ENCODE data around the gene GXYLT1. TPM values are rescaled to one million over a fixed set of nuclear protein-coding genes. Genes with fewer than 3 reads are reported as not detected.

The GXYLT1 gene
- total and polyA plus RNA-seq, 2 of the 13 experiments (the other 11 are each of a cell fraction or from before 2014, with no cell fraction given), result 7.8 to 17.0 TPM

- TF ChIP-seq ZNF646 (CRISPR knock-in tag; IDR thresholded peaks at IDR 0.05), result peak; percentile 81
- no peak for TF ChIP-seq ZNF747 (CRISPR knock-in tag; IDR thresholded peaks at IDR 0.05; ENCODE audit: borderline replicate concordance)
- 0 out of 2 replicates have a peak, but pooled peaks have one; percentile 36 for TF ChIP-seq KLF12 (CRISPR knock-in tag; IDR thresholded peaks at IDR 0.05; ENCODE audit: borderline replicate concordance)
- TF ChIP-seq ZZZ3 (CRISPR knock-in tag; IDR thresholded peaks at IDR 0.05; ENCODE audit: borderline replicate concordance), result no peak
- TF ChIP-seq ZBTB3 (CRISPR knock-in tag; IDR thresholded peaks at IDR 0.05; ENCODE audit: borderline replicate concordance, low read depth), result no peak
- no peak for TF ChIP-seq MXD3 (CRISPR knock-in tag; IDR thresholded peaks at IDR 0.05)
- no peak for TF ChIP-seq TOPORS (CRISPR knock-in tag; IDR thresholded peaks at IDR 0.05)
- no peak for TF ChIP-seq ZNF577 (CRISPR knock-in tag; IDR thresholded peaks at IDR 0.05; ENCODE audit: borderline replicate concordance, low read depth)
- no peak for TF ChIP-seq SALL2 (CRISPR knock-in tag; IDR thresholded peaks at IDR 0.05)
- TF ChIP-seq ZNF260 (CRISPR knock-in tag; IDR thresholded peaks at IDR 0.05; ENCODE audit: borderline replicate concordance, low read depth), result no peak
- no peak for TF ChIP-seq RFX5 (IDR thresholded peaks at IDR 0.05; ENCODE audit: low read depth, low read length)
- no peak for TF ChIP-seq SP4 (CRISPR knock-in tag; IDR thresholded peaks at IDR 0.05)
- no peak for TF ChIP-seq ZNF124 (CRISPR knock-in tag; IDR thresholded peaks at IDR 0.05)
- TF ChIP-seq THAP11 (CRISPR knock-in tag; IDR thresholded peaks at IDR 0.05), result no peak
- TF ChIP-seq MLLT10 (CRISPR knock-in tag; IDR thresholded peaks at IDR 0.05), result no peak
- no peak for TF ChIP-seq NR3C1 (CRISPR knock-in tag; IDR thresholded peaks at IDR 0.05)
- TF ChIP-seq TRIM24 (CRISPR knock-in tag; IDR thresholded peaks at IDR 0.05), result no peak
- no peak for TF ChIP-seq ZNF644 (CRISPR knock-in tag; IDR thresholded peaks at IDR 0.05; ENCODE audit: low read depth)
- TF ChIP-seq ZNF280D (CRISPR knock-in tag; IDR thresholded peaks at IDR 0.05), result no peak
- no peak for TF ChIP-seq ZNF552 (CRISPR knock-in tag; IDR thresholded peaks at IDR 0.05; ENCODE audit: borderline replicate concordance)
- TF ChIP-seq ZNF263 (CRISPR knock-in tag; IDR thresholded peaks at IDR 0.05), result peak; percentile 84
Observed at GRCh38 chr12:42143452-42144157, 1.1 kb downstream of the GXYLT1 start (continued).

Measured in HepG2 (cell line).